Activated CD4-positive, alpha-beta T cell treated with anti-CD3 and anti-CD28 coated beads, Interleukin-2, amount 50 U/mL, for 1 hour (primary cell): ENCODE results near the gene ANP32A.
"Not testable (repeated sequence)": the region's sequence is repeated elsewhere in the genome, so short reads cannot be mapped to it uniquely, and the experiment has no call there.

Experiments used
- DNase-seq: peaks from one replicate; pipeline ENCODE4 v3.0.0-alpha.2; 2020

ANP32A gene

DNA sequence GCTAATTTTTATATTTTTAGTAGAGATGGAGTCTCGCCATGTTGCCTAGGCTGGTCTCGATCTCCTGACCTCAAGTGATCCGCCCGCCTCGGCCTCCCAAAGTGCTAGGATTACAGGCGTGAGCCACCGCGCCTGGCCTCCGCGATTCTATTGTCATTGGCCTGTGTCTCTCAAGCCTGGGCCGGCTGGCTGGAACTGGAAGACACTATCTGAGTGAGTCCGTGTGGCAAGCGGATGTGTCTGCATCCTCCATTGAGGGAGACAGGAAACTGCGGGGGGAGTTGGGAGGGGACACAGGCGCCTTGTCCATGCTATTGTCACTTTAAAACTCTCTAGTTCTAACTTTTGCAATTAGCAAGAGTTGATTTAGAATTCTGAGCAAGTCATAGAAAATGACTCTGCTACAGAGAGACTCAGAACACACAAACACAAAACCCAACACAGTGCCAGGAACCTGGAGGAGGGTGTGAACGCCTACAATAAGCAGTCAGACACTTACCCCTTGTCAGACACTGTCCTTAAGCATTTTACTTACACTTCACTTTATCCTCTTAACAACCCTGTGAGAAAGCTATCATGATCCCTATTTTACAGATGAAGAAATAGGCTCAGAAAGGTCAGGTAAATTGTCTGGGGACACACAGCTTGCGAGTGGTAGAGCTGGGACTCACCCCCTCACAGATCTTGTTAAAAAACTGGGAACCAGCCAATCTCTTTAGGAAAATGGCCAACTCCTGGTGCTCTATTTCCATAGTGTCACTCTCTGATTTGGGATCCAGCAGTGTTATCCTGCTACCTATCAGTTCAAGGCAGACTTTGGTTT lies 38.7 kb downstream of the ANP32A start:
- no peak for DNase-seq

DNA sequence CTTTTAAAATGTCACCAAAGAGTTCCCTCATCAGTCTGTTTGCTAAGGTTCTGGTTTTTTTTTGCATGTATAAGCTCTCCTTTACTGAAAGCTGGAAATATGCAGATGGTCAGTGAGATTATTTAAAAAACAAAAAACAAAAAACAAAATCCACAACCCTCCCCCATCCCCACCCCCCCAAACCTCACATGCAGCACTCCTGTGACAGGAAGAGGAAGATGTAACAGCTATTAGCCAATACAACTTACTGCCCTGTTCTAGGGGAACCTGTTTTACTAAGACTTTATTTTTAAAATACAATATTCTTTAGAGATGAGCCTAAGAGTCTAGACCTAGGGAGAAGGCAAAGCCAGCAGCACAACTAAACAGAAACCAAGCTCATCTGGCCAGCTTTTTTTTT lies 39.5 kb downstream of the ANP32A start:
- no peak for DNase-seq

DNA sequence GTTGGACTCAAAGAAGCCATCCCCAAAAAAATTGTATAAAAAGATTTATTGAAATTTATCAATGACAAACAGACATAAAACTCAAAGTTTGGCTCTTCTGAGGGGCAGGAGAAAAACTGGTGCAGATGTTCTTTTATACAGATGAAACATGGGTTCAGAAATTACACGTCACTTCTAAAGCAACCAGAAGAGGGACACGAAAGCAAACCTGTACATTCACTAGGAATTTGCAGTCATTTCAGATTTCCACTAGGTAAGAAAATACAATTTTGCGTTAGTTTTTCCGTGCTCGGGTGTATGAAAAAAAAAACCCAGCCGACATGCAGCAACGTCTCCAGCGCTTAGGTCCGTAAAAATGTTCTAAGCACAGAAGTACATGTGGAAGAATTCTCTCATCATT lies 41.8 kb downstream of the ANP32A start:
- DNase-seq = no peak

DNA sequence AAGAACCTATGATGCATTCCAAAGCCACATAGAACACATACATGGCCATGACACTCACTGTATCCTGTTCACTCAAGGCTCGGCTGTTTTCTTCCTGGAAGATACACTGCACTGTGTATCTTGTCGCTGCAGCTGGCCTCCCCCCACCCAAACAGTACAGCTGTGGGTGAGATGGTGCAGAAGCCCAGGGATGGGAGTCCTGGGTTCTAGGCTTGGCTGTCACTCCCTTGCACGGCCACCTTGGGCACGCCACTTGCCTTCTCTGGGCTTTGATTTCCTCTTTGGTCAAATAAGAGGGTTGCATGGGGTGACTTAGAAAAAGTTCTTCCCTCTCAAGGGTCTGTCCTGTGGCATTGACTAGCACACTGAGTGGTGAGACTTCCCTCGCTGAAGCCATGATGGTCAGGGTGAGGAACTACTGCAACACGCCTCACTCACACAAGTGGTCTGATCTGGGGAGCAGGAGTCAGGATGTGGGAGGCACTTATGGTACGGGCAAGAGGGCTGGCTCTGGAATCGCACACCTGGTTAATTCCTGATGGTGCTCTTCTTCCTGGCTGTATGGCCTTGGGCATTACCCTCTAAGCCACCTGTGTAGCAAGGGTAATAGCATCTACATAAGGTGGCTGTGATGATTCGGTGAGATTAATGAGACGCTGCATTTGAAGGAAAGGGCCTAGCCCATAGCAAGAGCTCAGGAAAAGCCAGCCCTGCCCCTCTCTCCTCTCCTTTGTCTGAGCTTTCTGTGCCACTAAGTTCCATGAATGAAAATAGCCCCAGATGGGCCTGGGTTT lies 44.0 kb downstream of the ANP32A start:
- no peak for DNase-seq

DNA sequence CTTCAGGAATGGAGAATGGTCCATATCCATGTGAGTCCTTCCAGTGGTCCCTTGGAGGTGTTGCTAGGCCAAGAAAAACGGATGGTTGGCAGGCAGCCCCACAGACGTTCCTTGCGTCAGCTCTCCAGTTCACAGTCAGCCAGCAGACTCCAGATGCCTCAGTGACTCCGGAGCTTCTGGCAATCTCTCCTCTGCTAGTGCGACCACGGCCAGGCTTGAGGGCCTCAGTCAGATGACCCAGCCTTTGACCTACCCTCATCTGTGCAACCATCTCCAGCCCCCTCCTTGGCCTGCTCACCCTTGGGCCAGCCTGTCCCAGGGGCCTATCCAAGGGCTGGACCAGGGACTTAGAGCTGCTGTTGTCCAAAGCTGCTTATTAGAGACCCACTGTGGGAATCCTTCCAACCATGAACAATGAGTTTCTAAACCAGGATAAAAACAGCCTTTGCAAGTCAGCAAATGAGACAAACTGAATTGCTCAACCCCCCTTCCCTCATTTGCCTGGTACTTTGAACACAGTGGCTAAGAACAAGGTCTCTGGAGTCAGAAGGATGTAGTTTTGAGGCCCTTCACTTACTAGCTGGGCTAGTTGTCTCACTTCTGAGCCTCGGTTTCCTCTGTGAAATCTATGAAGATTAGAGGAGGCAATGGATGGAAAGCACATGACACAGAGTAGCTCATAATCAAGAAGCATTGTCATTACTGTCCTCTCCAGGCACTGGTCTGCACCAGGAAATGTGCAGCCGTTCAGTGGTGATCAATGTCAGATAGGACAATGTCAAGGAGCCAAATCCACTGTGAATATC lies 44.8 kb downstream of the ANP32A start:
- DNase-seq = no peak

DNA sequence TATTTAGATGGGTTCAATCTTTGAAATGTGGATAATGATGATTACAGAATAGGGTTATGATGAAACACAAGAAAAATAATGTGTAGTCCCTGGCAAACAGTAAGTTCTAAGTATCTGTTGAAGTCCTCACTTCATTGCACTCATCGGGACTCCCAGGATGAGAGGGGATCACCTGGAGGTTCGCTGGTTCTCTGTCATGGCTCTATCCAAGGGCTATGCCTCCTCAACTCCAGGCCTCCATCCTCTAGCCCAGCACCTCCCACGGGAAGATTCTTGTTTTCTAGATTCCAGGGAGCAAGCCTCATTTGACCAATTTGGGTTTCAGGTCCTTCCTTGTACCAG lies 45.5 kb downstream of the ANP32A start:
- DNase-seq = no peak

DNA sequence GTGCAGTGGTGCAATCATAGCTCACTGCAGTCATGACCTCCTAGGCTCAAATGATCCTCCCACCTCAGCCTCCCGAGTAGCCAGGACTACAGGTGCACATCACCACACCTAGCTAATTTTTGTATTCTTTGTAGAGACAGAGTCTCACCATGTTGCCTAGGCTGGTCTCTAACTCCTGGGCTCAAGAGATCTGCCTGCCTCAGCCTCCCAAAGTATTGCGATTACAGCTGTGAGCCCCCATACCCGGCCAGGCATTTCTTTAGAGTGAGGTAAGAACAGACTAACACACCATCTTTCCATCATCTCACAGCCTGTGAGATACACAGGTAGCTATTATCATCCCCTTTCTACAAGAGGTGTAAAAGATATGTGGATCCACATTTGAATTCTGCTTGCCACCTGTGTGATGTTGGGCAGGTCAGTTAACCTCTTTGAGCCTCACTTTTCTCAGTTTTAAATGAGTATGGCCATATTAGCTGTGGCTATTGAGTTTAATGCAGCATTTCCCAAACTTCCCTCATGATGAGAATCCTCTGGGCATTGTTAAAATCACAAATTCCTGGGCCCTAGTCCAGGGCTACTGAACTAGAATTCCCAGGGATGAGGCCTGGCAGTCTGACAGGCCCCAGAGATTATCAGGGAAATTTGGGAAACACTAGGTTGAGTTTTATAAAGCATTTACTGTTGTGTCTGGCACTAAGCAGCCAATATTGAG lies 46.0 kb downstream of the ANP32A start:
- no peak for DNase-seq

DNA sequence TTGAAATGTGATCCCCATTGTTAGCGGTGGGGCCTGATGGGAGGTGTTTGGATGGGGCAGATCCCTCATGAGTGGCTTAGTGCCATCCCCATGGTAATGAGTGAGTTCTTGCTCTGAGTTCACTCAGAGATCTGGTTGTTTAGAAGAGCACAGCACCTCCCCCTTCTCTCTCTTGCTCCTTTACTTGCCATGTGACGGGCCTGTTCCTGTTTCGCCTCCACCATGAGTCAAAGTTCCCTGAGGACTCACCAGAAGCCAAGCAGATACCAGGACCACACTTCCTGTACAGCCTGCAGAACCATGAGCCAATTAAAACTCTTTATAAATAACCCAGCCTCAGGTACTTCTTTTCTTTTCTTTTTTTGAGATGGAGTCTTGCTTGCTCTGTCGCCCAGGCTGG lies 46.6 kb downstream of the ANP32A start:
- no peak for DNase-seq

DNA sequence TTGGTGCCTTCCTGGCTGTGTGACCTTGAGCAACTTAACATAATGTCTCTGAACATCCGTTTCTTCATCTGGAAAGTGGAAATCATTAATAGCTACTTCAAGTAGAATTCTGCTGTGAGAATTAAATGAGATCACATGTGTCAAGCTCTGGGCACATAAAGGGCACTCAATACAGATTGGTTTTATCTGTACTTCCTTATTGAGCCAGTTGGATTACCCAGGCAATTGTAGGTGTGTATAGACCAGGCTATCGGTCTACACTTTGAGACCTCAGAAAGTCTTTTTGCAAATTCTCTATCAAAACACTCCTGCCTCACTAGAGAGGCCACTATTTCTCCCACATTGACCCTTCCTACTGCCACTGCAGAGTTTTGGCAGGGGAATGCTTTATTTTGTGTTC lies 47.7 kb downstream of the ANP32A start:
- no peak for DNase-seq

DNA sequence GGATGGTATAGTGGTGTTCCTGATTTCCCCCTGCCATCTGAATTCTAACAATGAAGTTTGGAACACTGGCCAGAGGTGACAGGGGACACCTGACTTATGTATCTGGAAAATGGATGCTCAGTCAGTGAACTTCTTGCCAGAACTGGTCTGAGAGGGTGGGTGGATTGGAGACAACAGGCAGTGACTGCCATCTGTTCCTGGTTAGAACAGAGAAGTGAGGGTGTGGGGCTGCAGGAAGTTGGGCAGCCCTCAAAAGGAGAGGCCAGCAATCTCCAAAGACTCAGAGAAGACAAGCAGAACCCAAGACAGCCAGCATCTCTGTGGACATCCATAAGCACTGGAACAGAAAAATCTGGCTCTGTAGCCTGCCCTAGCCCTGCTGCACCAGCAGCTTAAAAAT lies 50.5 kb downstream of the ANP32A start:
- DNase-seq = no peak

DNA sequence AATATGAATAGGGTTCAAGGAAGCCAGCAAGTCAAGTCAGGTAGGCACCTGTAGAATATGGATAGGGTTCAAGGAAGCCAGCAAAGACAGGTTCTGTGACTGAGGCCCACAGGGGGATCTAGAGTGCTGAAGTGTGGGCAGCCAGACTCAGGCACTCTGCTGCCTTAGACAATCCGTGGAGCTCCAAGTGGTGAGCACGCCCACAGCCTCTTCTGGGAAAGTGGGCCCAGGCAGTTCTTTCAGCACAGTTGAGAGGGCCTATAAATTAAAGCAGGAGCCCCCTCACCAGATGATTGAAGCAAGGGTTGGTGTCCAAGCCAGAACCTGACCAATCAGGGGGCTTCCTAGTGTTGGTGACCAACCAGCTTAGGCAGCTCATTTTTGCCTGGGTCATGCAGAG lies 51.0 kb downstream of the ANP32A start:
- no peak for DNase-seq

DNA sequence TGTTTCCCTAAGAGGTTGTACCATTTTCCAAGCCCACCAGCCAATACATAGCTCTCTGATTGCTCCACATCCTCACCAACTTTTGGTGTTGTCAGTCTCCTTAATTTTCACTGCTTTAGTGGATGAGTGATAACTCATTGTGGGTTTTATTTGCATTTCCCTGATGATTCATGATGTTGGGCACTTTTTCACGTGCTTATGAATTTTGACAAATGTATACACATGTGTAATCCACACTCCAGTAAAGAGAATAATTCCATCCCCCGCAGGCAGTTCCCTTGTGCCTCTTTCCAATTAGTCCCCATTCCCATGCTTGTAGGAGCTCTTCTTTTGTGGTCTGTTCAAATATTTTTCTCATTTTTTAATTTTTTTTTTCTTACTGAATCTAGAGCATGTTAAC lies 52.4 kb downstream of the ANP32A start:
- no peak for DNase-seq

DNA sequence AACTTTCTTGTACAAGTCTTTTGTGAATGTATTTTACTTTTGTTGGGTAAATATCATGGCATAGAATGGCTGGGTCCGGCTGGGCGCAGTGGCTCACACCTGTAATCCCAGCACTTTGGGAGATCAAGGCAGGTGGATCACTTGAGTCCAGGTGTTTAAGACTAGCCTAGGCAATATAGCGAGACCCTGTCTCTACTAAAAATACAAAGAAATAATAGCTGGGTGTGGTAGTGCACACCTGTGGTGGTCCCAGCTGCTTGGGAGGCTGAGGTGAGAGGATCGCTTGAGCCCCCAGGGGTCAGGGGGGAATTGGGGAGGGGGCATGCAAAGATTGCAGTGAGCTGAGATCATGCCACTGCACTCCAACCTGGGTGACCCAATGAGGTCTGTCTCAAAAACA lies 52.9 kb downstream of the ANP32A start:
- no peak for DNase-seq

DNA sequence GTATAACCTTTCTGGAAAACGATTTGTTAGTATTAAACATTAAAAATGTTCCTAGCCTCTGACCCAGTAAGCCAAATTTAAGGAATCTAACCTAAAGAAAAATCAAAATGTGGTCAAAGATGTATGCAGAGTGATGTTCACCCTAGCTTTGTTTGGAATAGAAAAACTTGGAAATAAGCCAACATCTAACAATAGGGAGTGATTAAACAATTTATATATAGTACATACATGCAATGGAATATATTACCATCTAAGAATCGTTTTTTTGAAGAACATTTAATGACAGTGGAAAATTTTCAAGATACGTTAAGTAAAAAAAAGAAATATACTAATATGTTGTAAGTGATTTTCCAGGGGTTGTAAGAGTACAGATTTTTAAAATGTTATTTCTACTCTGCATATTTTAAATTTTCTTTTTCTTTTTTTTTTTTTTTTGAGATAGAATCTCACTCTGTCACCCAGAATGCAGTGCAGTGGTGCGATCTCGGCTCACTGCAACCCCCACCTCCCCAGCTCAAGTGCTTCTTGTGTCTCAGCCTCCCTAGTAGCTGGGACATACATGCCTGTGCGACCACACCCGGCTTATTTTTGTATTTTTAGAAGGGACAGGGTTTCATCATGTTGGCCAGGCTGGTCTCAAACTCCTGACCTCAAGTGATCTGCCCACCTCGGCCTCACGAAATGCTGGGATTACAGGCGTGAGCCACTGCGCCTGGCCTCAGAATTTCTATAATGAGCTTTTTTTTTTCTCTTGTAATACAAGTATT lies 54.9 kb downstream of the ANP32A start:
- DNase-seq = no peak

DNA sequence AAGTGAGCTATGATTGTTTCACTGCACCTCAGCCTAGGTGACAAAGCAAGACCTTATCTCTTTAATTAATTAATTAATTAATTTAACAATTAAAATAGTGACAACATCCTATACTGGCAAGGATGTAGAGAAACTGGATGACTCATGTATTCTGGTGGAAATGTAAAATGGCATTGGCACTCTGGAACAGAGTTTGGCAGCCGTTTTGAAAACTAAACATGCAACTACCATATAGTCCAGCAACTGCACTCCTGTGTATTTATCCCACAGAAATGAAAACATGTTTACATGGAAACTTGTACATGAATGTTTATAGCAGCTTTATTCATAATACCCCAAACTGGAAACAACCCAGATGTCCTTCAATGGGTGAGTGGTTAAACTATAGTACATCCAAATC lies 56.6 kb downstream of the ANP32A start:
- no peak for DNase-seq

DNA sequence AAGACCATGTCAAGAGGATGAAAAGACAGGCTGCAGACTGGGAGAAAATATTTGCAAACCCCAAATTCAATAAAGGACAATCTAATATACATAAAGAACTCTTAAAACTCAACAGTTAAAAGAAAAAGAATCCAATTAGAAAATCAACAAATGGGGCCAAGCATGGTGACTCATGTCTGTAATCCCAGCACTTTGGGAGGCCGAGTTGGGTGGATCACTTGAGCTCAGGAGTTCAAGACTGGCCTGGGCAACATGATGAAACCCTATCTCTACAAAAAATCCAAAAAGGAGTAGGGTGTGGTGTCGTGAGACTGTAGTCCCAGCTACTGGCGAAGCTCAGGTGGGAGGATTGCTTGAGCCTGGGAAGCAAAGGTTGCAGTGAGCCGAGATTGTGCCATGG lies 57.6 kb downstream of the ANP32A start:
- DNase-seq = no peak

DNA sequence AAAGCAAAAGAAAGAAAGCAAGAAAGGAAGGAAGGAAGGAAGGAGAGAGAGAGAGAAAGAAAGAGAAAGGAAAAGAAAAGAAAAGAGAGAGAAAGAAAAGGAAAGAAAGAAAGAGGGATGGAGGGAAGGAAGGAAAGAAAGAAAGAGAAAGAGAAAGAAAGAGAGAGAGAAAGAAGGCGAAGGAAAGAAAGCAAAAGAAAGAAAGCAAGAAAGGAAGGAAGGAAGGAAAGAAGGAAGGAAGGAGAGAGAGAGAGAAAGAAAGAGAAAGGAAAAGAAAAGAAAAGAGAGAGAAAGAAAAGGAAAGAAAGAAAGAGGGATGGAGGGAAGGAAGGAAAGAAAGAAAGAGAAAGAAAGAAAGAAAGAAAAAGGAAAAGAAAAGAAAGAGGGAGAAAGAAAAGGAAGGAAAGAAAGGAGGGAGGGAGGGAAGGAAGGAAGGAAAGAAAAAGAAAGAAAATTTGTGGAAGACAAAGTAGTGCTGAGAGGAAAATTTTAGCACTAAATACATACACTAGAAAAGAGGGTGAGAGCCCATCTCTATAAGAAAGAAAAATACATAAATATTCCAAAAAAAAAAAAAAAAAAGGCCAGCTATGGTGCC lies 60.6 kb downstream of the ANP32A start:
- not testable (repeated sequence) for DNase-seq

DNA sequence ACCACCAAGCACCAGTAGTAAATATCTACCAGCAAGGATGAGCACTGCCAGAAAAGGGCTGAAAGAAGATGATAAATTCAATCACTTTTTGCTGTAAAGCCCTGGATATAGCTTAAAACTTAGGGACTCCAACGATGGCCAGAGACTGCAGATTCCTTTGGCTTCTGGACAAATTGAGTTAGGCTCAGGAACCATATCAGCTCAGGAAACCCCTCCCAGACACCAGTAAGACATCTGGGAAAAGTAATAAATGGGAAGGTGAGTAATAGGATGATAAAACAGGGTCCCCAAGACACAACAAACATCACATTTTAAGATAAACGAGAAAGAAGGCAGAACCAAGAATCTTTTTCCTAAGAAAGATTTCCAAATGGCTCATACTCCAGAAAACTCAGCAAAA lies 65.0 kb downstream of the ANP32A start:
- no peak for DNase-seq

DNA sequence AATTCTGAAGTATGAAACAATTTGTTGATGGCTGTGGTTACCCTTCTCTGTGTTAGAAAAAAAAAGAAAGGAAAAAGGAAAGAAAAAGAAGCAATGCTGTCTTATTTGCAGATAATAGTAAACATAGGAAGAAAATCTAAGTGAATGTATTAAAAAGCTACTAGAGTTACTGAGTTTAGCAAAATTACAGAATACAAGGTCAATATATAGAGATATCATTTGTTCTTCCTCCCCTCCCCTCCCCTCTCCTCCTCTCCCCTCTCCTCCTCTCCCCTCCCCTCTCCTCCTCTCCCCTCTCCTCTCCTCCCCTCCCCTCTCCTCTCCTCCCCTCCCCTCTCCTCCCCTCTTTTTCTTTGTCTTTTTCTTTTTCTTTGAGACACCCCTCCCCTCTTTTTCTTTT lies 69.1 kb downstream of the ANP32A start:
- no peak for DNase-seq

DNA sequence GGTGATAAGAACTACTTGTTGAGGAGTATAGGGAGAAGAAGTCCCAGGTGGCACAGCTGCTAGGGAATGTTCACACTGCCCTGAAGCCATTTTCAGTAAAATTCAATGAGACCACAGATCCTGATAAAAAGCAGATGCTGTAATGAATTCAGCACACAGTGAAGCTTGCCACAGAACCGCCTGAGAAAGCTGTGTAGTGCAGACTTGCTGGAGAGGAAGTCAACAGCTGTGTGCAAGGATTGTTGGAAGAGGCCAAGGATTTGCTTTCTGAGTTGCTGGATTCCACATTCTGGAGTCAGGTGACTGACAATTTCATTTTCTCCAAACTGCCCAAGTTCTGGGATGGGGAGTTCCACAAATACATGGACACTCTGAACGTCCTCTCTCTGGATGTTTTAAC lies 70.9 kb downstream of the ANP32A start:
- DNase-seq = no peak

DNA sequence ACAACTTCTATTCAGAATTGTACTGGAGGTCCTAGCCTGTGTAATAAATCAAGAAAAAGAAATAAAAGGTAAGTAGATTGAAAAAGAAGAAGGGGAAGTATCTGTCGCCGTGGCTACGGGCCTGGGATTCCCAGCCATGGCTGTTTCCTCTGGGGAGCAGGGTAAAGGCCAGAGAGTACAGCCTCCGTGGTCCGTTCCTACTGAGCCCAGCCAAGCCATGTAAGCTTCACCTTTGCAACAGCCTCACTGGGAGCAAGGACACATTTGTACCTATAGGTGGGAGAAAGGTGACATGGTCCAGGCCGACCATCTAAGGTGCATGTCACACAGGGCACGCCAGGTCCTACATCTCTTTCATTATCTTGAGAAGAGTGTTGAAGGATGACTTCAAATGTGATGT lies 71.3 kb downstream of the ANP32A start:
- no peak for DNase-seq

DNA sequence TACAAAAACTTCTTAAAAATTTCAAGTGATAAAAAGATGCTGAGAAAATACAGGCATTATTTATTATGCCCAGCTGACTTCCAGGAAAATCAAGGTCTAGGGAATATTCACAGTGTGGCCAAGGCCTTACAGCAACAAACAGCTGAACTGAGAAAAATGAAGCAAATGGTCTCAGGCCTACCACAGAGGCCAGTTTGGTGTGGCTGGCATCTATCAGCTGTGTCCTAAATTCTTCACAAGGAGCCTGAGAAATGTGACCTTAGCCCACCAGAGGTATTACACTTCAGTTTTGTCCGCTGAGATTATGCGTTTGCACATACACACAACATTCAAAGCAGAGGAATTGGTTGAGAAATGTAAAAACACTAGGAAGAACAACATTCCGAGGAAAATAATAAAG lies 77.4 kb downstream of the ANP32A start:
- no peak for DNase-seq
